ENCODE results near the gene RNASEH2A. TPM values are rescaled to one million over a fixed set of nuclear protein-coding genes. Genes with fewer than 3 reads are reported as not detected.

RNASEH2A gene
- total and polyA plus RNA-seq, 2 of the 4 experiments (the other 2 are of a cell fraction), result 34.9 to 44.6 TPM

- TF ChIP-seq MAZ (IDR thresholded peaks at IDR 0.05; ENCODE audit: borderline replicate concordance, low read depth, low read length), result no peak
These were observed 19.1 kb downstream of the RNASEH2A start (continued) for GRCh38 chr19:12825254-12826131.

- peaks cover 6% of the 10 kb centered on the region for H3K27me3 ChIP-seq (ENCODE audit: control insufficient read depth, insufficient read depth, low read length)
- DNase-seq (no peak), ATAC-seq (ENCODE audit: low read depth) (peak; percentile 47; the same call in 1 of the 2 replicates)
- ChIA-PET POLR2A (ENCODE audit: unreplicated experiment) (no interaction called here), CTCF (no interaction called here)
- in situ Hi-C loops (cut with MboI; ENCODE audit: low sequenced_read_pairs), result no loop called here
- H3K18ac ChIP-seq (ENCODE audit: low read depth, low read length), result no peak overlapping the region
- no peak for TF ChIP-seq CHD1 (IDR thresholded peaks at IDR 0.05; ENCODE audit: low read depth, low read length)
- no peak for TF ChIP-seq MAZ (IDR thresholded peaks at IDR 0.05; ENCODE audit: borderline replicate concordance, low read depth, low read length)
- no peak for TF ChIP-seq POLR2A (IDR thresholded peaks at IDR 0.05; ENCODE audit: low read depth, low read length)
- TF ChIP-seq USF2 (IDR thresholded peaks at IDR 0.05; ENCODE audit: low read depth, low read length), result no peak
- TF ChIP-seq NFE2L2 (IDR thresholded peaks at IDR 0.05; ENCODE audit: low read depth, low read length), result no peak
- no peak for TF ChIP-seq MAFK (IDR thresholded peaks at IDR 0.05; ENCODE audit: low read depth, low read length)
- TF ChIP-seq CTCF (conservative IDR thresholded peaks at IDR 0.05; ENCODE audit: low read depth, low read length), result no peak
- no peak for TF ChIP-seq CEBPB (IDR thresholded peaks at IDR 0.05; ENCODE audit: low read depth, low read length)
- no peak for TF ChIP-seq BHLHE40 (IDR thresholded peaks at IDR 0.05; ENCODE audit: low read depth, low read length)
- no peak overlapping the region for H3K4me2 ChIP-seq (ENCODE audit: low read depth, low read length)
- H3K56ac ChIP-seq (ENCODE audit: extremely low read depth, insufficient read depth, low read length), result no peak overlapping the region
- no peak overlapping the region for H4K8ac ChIP-seq (ENCODE audit: low read depth in 2 of 2, low read length in 2 of 2)
- WGBS, 2 experiments (ENCODE audit: extremely low coverage in 2 of 2, insufficient read length in 1 of 2), result 10% methylated on average over 2 of the region's 23 CpGs; no CpG with 5 or more reads in 1 of the 2 experiments
- H3K79me1 ChIP-seq (ENCODE audit: low read depth in 1 of 2, low read length in 2 of 2), result no peaks in the 10 kb centered on the region
- no peak overlapping the region for H3K4ac ChIP-seq (ENCODE audit: low read depth, low read length)
- H3K14ac ChIP-seq (replicated peaks; ENCODE audit: low read depth, low read length), result no peak overlapping the region
- no peak overlapping the region for H3K23ac ChIP-seq (ENCODE audit: low read depth, low read length)
- no TSS peak for BruUV-seq (replicated peaks)
- H4K5ac ChIP-seq (ENCODE audit: low read depth, low read length), result no peak overlapping the region
- H3K36me3 ChIP-seq (ENCODE audit: control insufficient read depth, insufficient read depth, low read length), result no peaks in the 10 kb centered on the region
- peaks cover 10% of the 10 kb centered on the region; the same call in 1 of the 2 replicates for H4K20me1 ChIP-seq (ENCODE audit: insufficient read depth, low read length)
- dilution Hi-C loops (cut with HindIII; ENCODE audit: low sequenced_read_pairs, unreplicated experiment), result no loop called here
- no peak overlapping the region for H2BK120ac ChIP-seq (ENCODE audit: low read depth, low read length)
- no peak overlapping the region for H2AK9ac ChIP-seq (replicated peaks; ENCODE audit: low read depth, low read length, poor library complexity)
- no peak overlapping the region for H2BK5ac ChIP-seq (ENCODE audit: low read depth, low read length, poor library complexity, severe bottlenecking)
- H4K91ac ChIP-seq (ENCODE audit: insufficient read depth, low read depth, low read length), result no peak overlapping the region
- H2AFZ ChIP-seq (replicated peaks; ENCODE audit: low read length, poor library complexity), result peak overlapping the region; percentile 16
- intact Hi-C loops (cut with micrococcal nuclease), result no loop called here
- no peak overlapping the region for H2BK15ac ChIP-seq (ENCODE audit: low read depth, low read length)
- H3K4me3 ChIP-seq (ENCODE audit: insufficient read depth, low read depth, low read length), result no peak overlapping the region
- H3K9me3 ChIP-seq (ENCODE audit: control insufficient read depth, insufficient read depth, low read length), result no peaks in the 10 kb centered on the region
- no peak overlapping the region for H3K27ac ChIP-seq (ENCODE audit: insufficient read depth, low read length)
- H2AK5ac ChIP-seq (ENCODE audit: low read depth, low read length), result no peak overlapping the region
- no peaks in the 10 kb centered on the region for H3K4me1 ChIP-seq (ENCODE audit: control insufficient read depth, insufficient read depth, low read length)
- 0 out of 2 replicates have a peak, but pooled peaks cover 3% of the 10 kb centered on the region for H3K9me1 ChIP-seq (ENCODE audit: insufficient read depth, low read length)
- no peak overlapping the region for H3K9ac ChIP-seq (ENCODE audit: low read depth, low read length)
- no peak overlapping the region for H2BK20ac ChIP-seq (ENCODE audit: low read depth, low read length)
These were observed 22.1 kb downstream of the RNASEH2A start for GRCh38 chr19:12828494-12828893.
